ENCODE results near the gene U2AF1. TPM values are rescaled to one million over a fixed set of nuclear protein-coding genes. Genes with fewer than 3 reads are reported as not detected.
"Not testable (repeated sequence)": the region's sequence is repeated elsewhere in the genome, so short reads cannot be mapped to it uniquely, and the experiment has no call there.

Gene U2AF1
- total RNA-seq, 1 experiment from 2014 or later: 38.0 TPM

DNA sequence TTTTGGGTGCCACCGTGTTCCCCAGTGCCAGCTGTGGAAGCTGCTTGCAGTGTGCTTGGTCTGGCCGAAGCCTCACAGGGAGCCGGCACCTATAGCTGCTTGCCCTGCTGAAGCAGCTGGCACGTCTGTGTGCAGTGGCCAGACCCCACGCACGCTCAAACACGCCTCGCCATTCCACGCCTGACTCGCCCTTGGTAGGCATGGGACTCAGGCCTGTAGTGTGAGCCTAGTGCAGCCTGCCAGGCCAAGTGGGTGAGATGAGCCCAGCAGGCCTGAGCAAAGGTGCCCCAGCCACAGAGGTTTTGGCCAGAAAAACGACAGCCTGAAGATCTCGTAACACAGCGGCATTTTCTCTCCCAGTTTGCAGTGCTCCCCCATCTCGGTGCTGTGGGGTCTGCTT, 64.1 kb downstream of the U2AF1 start:
- intact Hi-C loops (cut with micrococcal nuclease); H3K36me3 Mint-ChIP-seq (ENCODE audit: insufficient read depth, unreplicated experiment); POLR2A ChIA-PET; H3K9me3 Mint-ChIP-seq (ENCODE audit: unreplicated experiment); DNase-seq (ENCODE audit: unreplicated experiment); BruUV-seq (replicated peaks); H3K4me1 Mint-ChIP-seq (ENCODE audit: insufficient read depth, unreplicated experiment); H3K27me3 Mint-ChIP-seq (ENCODE audit: insufficient read depth, unreplicated experiment); H3K4me3 Mint-ChIP-seq (ENCODE audit: unreplicated experiment); H3K27ac Mint-ChIP-seq (ENCODE audit: low read depth, unreplicated experiment); CTCF ChIA-PET: not testable (repeated sequence)

Other genes with a start within 250 kb of the U2AF1 start
- 20.7 and 34.4 TPM in 2 replicates for gene WDR4, start 228.0 kb downstream of the U2AF1 start, total RNA-seq (2022)
- 70.0 and 79.7 TPM in 2 replicates for gene NDUFV3, start 214.3 kb downstream of the U2AF1 start, total RNA-seq (2022)
- gene ERVH48-1, start 181.9 kb downstream of the U2AF1 start, total RNA-seq (2022): not detected in 2 replicates
- 13.4 and 15.0 TPM in 2 replicates for gene PKNOX1, start 133.0 kb downstream of the U2AF1 start, total RNA-seq (2022)
- 71.2 and 89.4 TPM in 2 replicates for gene CBS, start 31.7 kb downstream of the U2AF1 start, total RNA-seq (2022)
- not detected in 2 replicates for gene CRYAA, start 61.4 kb upstream of the U2AF1 start, total RNA-seq (2022)